Effector memory CD4-positive, alpha-beta T cell (primary cell): ENCODE results near the gene ZNHIT2.

Source experiments
- DNase-seq, 3 donors: peaks; one replicate each; pipeline ENCODE4 v3.0.0-alpha.2; 2020
- H3K27ac ChIP-seq: 2 replicates; pipeline ENCODE4 v1.7.0; 2013; ENCODE audit warnings: mild to moderate bottlenecking, low read length, moderate library complexity; ENCODE audit not compliant: insufficient read depth, poor library complexity, severe bottlenecking
- H3K27me3 ChIP-seq: replicated peaks from 2 replicates; pipeline ENCODE4 v1.7.0; 2013; ENCODE audit warnings: mild to moderate bottlenecking, low read length; ENCODE audit not compliant: insufficient read depth, control insufficient read depth, poor library complexity, severe bottlenecking
- H3K36me3 ChIP-seq: 2 replicates; pipeline ENCODE4 v1.7.0; 2013; ENCODE audit warnings: mild to moderate bottlenecking, low read length, moderate library complexity; ENCODE audit not compliant: control insufficient read depth, insufficient read depth
- H3K4me1 ChIP-seq: 2 replicates; pipeline ENCODE4 v1.7.0; 2013; ENCODE audit warnings: low read length, mild to moderate bottlenecking; ENCODE audit not compliant: control insufficient read depth, insufficient read depth, poor library complexity, severe bottlenecking
- H3K4me3 ChIP-seq: 2 replicates; pipeline ENCODE4 v1.7.0; 2013; ENCODE audit warnings: low read length, low read depth, mild to moderate bottlenecking; ENCODE audit not compliant: insufficient read depth, poor library complexity, severe bottlenecking
- H3K9me3 ChIP-seq: 2 replicates; pipeline ENCODE4 v1.7.0; 2013; ENCODE audit warnings: mild to moderate bottlenecking, low read length, moderate library complexity; ENCODE audit not compliant: control insufficient read depth

Gene ZNHIT2

DNA sequence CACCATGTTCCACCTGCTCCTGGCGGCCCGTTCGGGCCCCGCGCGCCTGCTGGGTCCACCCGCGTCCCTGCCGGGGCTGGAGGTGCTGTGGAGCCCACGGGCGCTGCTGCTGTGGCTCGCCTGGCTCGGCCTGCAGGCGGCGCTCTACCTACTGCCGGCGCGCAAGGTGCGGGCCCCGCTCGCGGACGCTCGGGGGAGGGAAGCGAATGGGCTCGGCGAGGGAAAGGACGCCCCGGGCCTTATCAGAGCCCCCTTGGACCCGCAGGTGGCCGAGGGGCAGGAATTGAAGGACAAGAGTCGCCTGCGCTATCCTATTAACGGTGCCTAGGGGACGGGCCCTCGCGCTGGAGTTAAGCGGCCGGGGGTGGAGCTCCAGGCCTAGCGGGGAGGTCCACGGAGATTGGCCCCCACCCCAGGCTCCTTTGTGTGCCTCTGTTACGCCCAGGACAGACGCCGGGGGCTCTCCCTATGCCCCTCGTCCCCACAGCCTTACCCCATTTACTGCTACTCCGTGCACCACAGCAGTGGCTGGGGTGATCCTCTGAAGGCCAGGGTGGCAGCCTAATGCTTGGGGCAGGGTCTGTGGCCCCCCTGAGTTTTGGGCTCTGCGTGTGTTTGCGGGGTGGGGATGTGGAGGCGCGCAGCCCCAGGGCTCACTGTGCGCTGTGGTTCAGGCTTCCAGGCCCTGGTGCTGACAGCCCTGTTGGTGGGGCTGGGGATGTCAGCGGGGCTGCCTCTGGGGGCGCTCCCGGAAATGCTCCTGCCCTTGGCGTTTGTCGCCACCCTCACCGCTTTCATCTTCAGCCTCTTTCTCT, 4.7 kb downstream of the ZNHIT2 start:
- peak overlapping the region; percentile 75 for H3K27ac ChIP-seq
- H3K4me1 ChIP-seq: peaks cover 47% of the 10 kb centered on the region
- H3K27me3 ChIP-seq: no peaks in the 10 kb centered on the region
- DNase-seq: peak; percentile 53 to 62 (median 59)
- no peaks in the 10 kb centered on the region for H3K9me3 ChIP-seq
- peaks cover 24% of the 10 kb centered on the region for H3K36me3 ChIP-seq
- peak overlapping the region; percentile 80 for H3K4me3 ChIP-seq

DNA sequence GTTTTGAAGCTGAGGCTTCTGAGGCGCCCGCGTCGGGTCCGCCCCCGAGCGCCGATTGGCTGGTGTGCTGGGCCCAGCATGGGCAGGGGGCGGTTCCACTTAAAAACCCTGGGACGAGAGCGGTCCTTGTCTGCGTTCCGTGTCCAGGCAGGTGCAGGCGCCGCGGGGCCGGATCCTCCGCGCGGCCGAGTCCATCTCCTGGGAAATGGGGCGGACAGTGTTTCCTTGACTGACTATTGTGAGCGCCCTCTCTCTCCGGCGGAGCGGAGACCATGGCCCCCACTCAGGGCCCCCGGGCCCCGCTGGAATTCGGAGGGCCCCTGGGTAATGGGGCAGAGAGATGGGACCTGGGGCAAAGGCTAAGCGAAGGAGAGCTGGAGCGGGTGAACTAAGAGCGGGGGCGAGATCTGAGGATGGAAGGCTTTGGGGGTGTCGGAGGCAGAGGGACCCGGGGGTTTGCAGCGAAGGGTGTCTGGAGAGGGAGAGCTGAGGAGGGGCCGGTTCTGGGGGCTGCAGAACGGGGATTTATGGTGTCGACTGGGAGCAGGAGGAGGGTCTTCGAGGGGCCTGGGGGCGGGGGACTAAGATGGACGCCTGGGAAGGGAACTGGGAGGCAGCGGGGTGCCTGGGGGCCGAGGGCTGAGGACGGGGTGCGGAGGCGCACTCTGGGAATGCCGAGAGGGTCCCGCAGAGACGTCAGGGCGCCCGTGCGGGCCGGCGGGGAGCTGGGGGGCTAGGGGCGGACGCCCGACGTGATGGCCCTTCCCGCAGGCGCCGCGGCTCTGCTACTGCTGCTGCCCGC, 5.6 kb downstream of the ZNHIT2 start, which contains the start of gene TM7SF2:
Gene TM7SF2 (plus strand): TSS at position 129 of the 802 bp plus-strand sequence. CDS start 144 bp downstream, at position 273.
- Histone ChIP-seq H3K4me1 (peaks cover 45% of the 10 kb centered on the region), H3K36me3 (peaks cover 24% of the 10 kb centered on the region)

DNA sequence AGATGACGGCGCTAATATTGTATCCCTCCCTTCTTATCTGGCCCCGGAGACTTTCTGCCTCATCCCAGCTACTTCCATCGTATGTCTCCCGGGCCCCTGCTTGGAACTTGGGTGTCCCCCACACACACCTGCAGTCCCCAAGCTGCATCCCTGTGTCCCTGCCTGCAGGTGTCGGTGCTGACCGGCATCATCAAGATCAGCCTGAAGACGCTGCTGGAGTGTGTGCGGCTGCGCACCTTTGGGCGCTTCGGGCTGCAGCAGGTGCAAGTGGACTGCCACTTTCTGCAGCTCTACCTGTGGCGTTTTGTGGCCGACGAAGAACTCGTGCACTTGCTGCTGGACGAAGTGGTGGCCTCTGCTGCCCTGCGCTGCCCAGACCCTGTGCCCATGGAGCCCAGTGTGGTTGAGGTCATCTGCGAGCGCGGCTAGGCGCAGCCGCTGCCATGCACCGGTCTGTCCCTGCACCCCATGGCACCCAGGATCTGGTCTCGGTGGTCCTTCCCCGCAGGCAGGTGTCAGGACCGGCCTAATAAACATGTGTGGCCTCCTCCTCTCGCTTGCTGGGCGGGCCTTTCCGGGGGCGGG, 6.2 kb downstream of the ZNHIT2 start:
- no peak for DNase-seq
- H3K36me3 ChIP-seq: peaks cover 24% of the 10 kb centered on the region
- no peaks in the 10 kb centered on the region for H3K27me3 ChIP-seq
- H3K4me3 ChIP-seq: no peak overlapping the region
- H3K27ac ChIP-seq: peak overlapping the region; percentile 75
- no peaks in the 10 kb centered on the region for H3K9me3 ChIP-seq
- peaks cover 38% of the 10 kb centered on the region for H3K4me1 ChIP-seq

More for the DNA sequence above, 5.6 kb downstream of the ZNHIT2 start, which contains the start of gene TM7SF2:
- Histone ChIP-seq H3K9me3 (no peaks in the 10 kb centered on the region), H3K4me3 (peak within 1 kb of the TSS; percentile 80), H3K27me3 (no peaks in the 10 kb centered on the region), H3K27ac (peak within 1 kb of the TSS; percentile 75)
- DNase-seq: peak; percentile 87 to 93 (median 88)

DNA sequence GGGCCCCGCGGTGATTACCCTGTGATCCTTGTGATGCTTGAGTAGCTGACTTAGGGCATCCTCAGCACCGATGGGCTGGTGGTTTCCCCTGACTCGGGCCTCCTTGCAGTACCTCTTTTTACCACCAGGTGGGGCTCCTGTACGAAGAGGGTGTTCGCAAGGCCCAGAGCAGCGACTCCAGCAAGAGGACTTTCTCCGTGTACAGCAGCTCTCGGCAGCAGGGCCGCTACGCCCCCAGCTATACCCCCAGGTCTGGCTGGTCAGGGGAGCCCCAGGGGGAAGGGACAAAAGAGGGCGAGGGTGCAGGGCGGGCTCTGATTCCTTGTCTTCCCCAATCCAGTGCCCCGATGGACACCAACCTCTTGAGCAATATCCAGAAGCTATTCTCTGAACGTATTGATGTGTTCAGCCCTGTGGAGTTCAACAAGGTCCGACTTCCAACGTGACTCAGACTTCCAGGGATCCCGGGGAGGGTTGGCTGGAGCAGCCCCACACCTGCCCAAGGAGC, 7.1 kb downstream of the ZNHIT2 start:
- Histone ChIP-seq H3K9me3 (no peaks in the 10 kb centered on the region), H3K27me3 (no peaks in the 10 kb centered on the region), H3K36me3 (peaks cover 24% of the 10 kb centered on the region), H3K4me3 (no peak overlapping the region), H3K27ac (peak overlapping the region; percentile 64), H3K4me1 (peaks cover 32% of the 10 kb centered on the region)
- DNase-seq: peak; percentile 87 to 90 (median 88)

DNA sequence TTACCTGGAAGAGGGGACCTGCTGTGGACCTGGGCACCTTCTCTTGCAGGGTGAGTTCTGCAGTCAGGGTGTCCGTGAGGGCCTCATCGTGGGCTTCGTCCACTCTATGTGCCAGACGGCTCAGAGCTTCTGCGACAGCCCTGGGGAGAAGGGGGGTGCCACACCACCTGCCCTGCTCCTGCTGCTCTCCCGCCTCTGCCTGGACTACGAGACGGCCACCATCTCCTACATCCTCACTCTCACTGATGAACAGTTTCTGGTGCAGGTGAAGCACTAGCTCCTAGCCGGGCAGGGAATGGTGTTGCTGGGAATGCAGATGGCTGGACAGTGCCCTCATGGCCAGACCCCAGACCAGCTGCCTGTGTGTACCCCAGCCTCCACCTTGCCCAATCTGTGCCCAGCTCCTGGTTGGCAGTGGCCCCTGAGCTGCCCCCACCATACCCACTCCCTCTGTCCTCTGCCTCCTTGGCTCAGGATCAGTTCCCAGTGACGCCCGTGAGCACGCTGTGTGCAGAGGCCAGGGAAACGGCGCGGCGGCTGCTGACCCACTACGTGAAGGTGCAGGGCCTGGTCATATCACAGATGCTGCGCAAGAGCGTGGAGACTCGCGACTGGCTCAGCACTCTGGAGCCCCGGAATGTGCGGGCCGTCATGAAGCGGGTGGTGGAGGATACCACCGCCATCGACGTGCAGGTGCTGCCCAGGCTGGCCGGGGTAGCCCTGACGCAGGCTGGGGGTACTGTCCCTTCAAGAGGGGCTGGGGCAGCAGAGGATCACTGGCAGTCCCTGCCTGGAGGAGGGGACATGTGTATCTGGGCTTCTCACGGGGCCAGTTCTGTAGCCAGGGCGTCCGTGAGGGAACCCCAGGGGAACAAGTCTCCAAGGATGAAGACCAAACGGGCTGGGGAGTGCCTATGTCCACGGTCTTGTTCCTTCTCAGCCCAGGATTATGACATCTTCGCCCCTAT, 8.0 kb downstream of the ZNHIT2 start:
- H3K27ac ChIP-seq: peak overlapping the region; percentile 64
- no peaks in the 10 kb centered on the region for H3K27me3 ChIP-seq
- H3K9me3 ChIP-seq: no peaks in the 10 kb centered on the region
- DNase-seq: no peak
- H3K4me1 ChIP-seq: peaks cover 32% of the 10 kb centered on the region
- no peak overlapping the region for H3K4me3 ChIP-seq
- H3K36me3 ChIP-seq: peaks cover 26% of the 10 kb centered on the region

DNA sequence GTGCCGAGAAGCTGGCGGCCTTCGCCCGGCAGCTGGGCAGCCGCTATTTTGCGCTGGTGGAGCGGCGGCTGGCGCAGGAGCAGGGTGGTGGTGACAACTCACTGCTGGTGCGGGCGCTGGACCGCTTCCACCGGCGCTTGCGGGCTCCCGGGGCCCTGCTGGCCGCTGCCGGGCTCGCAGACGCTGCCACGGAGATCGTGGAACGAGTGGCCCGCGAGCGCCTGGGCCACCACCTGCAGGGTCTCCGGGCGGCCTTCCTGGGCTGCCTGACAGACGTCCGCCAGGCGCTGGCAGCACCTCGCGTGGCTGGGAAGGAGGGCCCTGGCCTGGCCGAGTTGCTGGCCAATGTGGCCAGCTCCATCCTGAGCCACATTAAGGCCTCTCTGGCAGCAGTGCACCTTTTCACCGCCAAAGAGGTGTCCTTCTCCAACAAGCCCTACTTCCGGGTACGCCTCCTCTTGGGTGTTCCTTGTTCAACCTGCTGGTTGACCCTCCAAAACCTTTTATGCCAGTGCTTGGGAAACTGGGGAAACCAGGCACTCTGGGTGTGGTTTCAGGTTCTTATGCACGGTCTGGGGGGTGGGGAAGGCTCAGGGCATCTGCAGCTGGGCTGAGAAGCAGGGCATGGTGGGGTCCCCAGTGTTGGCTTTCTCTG, 8.9 kb downstream of the ZNHIT2 start:
- Histone ChIP-seq H3K27me3 (no peaks in the 10 kb centered on the region), H3K4me3 (no peak overlapping the region), H3K9me3 (no peaks in the 10 kb centered on the region), H3K4me1 (peaks cover 31% of the 10 kb centered on the region), H3K27ac (no peak overlapping the region), H3K36me3 (peaks cover 30% of the 10 kb centered on the region)
- no peak for DNase-seq

DNA sequence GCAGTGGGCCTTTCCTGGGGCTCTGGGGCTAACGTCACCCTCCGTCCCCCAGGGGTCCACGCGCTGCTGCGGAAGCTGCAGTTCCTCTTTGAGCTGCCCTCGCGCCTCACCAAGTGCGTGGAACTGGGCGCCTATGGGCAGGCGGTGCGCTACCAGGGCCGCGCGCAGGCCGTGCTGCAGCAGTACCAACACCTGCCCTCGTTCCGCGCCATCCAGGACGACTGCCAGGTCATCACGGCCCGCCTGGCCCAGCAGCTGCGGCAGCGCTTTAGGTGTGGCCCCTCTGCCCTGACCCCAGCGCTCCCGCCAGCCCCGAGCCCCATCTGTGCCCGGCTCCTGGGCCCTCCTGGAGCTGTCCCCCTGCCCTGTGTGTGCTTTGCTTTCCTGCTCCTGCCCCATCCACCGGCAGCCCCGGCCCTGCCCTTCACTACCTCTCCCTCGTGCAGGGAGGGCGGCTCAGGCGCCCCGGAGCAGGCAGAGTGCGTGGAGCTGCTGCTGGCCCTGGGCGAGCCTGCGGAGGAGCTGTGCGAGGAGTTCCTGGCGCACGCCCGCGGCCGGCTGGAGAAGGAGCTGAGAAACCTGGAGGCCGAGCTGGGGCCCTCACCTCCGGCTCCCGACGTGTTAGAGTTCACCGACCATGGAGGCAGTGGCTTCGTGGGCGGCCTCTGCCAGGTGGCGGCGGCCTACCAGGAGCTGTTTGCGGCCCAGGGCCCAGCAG, 9.6 kb downstream of the ZNHIT2 start:
- Histone ChIP-seq H3K36me3 (peaks cover 30% of the 10 kb centered on the region), H3K27me3 (no peaks in the 10 kb centered on the region), H3K4me3 (no peak overlapping the region), H3K27ac (no peak overlapping the region), H3K4me1 (peaks cover 24% of the 10 kb centered on the region), H3K9me3 (no peaks in the 10 kb centered on the region)
- DNase-seq: no peak

DNA sequence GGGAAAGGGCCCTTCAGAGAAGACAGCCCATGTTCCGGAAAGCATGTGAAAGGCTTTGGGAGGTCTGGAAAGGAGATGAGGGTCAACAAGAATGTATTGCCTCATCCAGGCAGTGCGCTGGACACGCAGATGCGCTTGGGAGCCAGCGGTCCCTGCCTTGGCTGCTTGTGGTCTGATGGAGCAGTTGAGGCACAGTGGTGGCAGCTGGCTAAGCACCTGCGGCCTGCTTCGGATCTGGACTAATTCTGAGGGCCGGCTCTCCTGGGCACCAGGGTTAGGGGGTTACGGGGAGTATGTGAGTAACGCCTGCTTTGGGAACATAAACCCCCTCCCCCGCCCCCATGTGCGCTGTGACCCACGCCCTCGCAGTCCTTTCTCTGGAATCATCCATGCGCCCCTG, 10.4 kb downstream of the ZNHIT2 start:
- no peak overlapping the region for H3K4me3 ChIP-seq
- H3K9me3 ChIP-seq: no peaks in the 10 kb centered on the region

More for the DNA sequence above, 10.4 kb downstream of the ZNHIT2 start:
- no peak for DNase-seq
- Histone ChIP-seq H3K27ac (no peak overlapping the region), H3K4me1 (peaks cover 17% of the 10 kb centered on the region), H3K27me3 (no peaks in the 10 kb centered on the region), H3K36me3 (peaks cover 30% of the 10 kb centered on the region)
